ENCODE results near the gene CHCHD1. TPM values are rescaled to one million over a fixed set of nuclear protein-coding genes. Genes with fewer than 3 reads are reported as not detected.

The CHCHD1 gene
- total RNA-seq, 1 donor from 2014 or later: 19.4 TPM

- intact Hi-C loops (cut with DNase I): no loop called here
- Histone ChIP-seq H3K4me3 (no peak overlapping the region), H3K4me1 (peaks cover 19% of the 10 kb centered on the region), H3K27ac (no peak overlapping the region), H3K27me3 (no peaks in the 10 kb centered on the region), H3K36me3 (peaks cover 31% of the 10 kb centered on the region), H3K9me3 (no peaks in the 10 kb centered on the region)
- no peak for DNase-seq
- no peak for ATAC-seq
- TF ChIP-seq CTCF (IDR thresholded peaks at IDR 0.05): no peak
These were observed 31.5 kb downstream of the CHCHD1 start for GRCh38 chr10:73813333-73813732.

- ATAC-seq (no peak), DNase-seq (no peak)
- Histone ChIP-seq H3K9me3 (no peaks in the 10 kb centered on the region), H3K4me3 (no peak overlapping the region), H3K36me3 (peaks cover 30% of the 10 kb centered on the region), H3K4me1 (peaks cover 24% of the 10 kb centered on the region), H3K27ac (no peak overlapping the region), H3K27me3 (no peaks in the 10 kb centered on the region)
- TF ChIP-seq CTCF (IDR thresholded peaks at IDR 0.05): no peak
- intact Hi-C loops (cut with DNase I): no loop called here
These were observed 32.5 kb downstream of the CHCHD1 start for GRCh38 chr10:73814276-73814895.

- Histone ChIP-seq H3K27ac (no peak overlapping the region), H3K9me3 (no peaks in the 10 kb centered on the region), H3K4me1 (peaks cover 21% of the 10 kb centered on the region), H3K27me3 (no peaks in the 10 kb centered on the region), H3K36me3 (peaks cover 30% of the 10 kb centered on the region), H3K4me3 (no peak overlapping the region)
- TF ChIP-seq CTCF (IDR thresholded peaks at IDR 0.05): no peak
- DNase-seq (no peak), ATAC-seq (no peak)
- intact Hi-C loops (cut with DNase I): no loop called here
These were observed 33.3 kb downstream of the CHCHD1 start for GRCh38 chr10:73814896-73815718.

GRCh38 chr10:73815719-73816030 lies 33.8 kb downstream of the CHCHD1 start:
- H3K9me3 ChIP-seq: no peaks in the 10 kb centered on the region
- TF ChIP-seq CTCF (IDR thresholded peaks at IDR 0.05): no peak
- intact Hi-C loops (cut with DNase I): no loop called here
- DNase-seq: no peak
- no peaks in the 10 kb centered on the region for H3K27me3 ChIP-seq
- no peak for ATAC-seq
- no peak overlapping the region for H3K4me3 ChIP-seq
- peaks cover 30% of the 10 kb centered on the region for H3K36me3 ChIP-seq
- peak overlapping the region; percentile 31 for H3K27ac ChIP-seq
- H3K4me1 ChIP-seq: peaks cover 15% of the 10 kb centered on the region

GRCh38 chr10:73816917-73817729 lies 35.3 kb downstream of the CHCHD1 start:
- intact Hi-C loops (cut with DNase I): no loop called here
- no peak for ATAC-seq
- no peak for TF ChIP-seq CTCF (IDR thresholded peaks at IDR 0.05)
- Histone ChIP-seq H3K4me3 (no peak overlapping the region), H3K27me3 (no peaks in the 10 kb centered on the region), H3K4me1 (peaks cover 15% of the 10 kb centered on the region), H3K9me3 (no peaks in the 10 kb centered on the region), H3K27ac (no peak overlapping the region), H3K36me3 (peaks cover 37% of the 10 kb centered on the region)
- no peak for DNase-seq

Data from upper lobe of right lung (tissue), 1 donor.